Activated CD8-positive, alpha-beta memory T cell treated with anti-CD3 and anti-CD28 coated beads for 1 hour (primary cell): ENCODE measurements around the gene ATP1B1.
"Not testable (repeated sequence)": the region's sequence is repeated elsewhere in the genome, so short reads cannot be mapped to it uniquely, and the experiment has no call there.

Experiments
- DNase-seq, 2 donors: peaks; one replicate each; pipeline ENCODE4 v3.0.0-alpha.2; 2020; ENCODE audit warnings: low read depth in 1 of 2; ENCODE audit errors: extremely low read depth in 1 of 2

The ATP1B1 gene

GRCh38 chr1:169138866-169139670 is 32.6 kb downstream of the ATP1B1 start:
- DNase-seq, result no peak

GRCh38 chr1:169141356-169141755 is 34.9 kb downstream of the ATP1B1 start:
- no peak for DNase-seq

- no peak for DNase-seq
Observed at GRCh38 chr1:169142129-169142528, 35.6 kb downstream of the ATP1B1 start.

GRCh38 chr1:169143346-169143745 is 36.9 kb downstream of the ATP1B1 start:
- no peak for DNase-seq

GRCh38 chr1:169143984-169144383 is 37.5 kb downstream of the ATP1B1 start:
- DNase-seq, result no peak

DNA sequence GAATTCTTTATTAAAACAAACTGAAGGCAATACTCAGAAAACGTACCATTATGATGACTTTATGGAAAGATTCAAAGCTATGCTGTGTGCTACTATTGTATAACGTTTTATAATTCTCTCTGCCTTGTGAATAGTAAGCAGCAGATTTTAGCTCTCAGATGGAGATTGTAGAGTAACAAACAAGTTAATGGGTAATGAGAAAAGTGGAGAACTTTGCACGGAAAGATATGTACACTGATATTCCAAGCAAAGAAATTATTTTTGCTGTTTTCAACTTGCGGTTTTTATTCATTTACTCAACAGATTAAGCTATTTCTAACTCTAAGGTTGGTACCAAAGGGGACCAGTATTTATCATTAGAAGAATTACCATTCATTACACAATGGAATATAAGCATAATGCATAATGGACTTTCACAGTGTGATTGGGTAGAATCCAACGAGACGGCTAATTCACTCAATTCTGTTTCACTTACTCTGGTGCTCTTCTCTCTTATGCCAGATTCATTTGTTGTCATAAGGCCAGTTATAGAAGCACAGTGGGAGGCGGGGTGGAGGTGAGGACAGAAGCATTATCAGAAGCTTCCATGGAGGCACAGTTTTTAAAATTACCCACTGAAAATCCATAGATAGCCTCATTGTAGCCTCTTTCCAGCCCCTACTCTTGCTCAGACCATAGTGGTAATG is 38.6 kb downstream of the ATP1B1 start:
- no peak for DNase-seq

- DNase-seq, result no peak
Observed at GRCh38 chr1:169146576-169147214, 40.2 kb downstream of the ATP1B1 start.

- DNase-seq, result no peak
Observed at GRCh38 chr1:169148472-169149252, 42.2 kb downstream of the ATP1B1 start.

DNA sequence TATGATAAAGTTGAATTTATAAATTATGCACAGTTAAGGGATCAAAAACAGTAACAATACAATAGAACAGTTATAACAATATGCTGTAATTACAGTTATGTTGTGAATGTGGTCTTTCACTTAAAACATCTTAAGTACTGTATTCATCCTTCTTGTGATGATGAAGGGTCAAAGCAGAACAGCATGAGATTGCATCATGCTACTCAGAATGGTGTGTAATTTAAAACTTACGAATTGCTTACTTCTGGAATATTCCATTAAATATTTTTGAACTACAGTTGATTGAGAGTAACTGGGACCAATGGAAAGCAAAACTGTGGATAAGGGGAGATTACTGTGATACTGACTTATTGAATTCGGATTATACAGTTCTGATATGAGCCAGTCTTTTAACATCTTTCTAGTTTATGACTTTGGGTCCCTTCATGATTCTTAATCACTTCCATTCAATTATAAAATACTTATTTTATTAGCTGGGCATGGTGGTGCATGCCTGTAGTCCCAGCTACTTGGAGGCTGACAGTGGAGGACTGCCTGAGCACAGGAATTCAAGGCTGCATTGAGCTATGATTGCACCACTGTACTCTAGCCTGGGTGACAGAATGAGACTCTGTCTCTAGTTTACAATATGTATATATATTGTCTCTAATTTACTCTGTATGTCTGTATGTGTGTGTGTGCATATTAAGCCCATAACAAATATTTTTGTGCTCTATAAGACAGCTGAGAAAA is 43.2 kb downstream of the ATP1B1 start:
- no peak for DNase-seq

DNA sequence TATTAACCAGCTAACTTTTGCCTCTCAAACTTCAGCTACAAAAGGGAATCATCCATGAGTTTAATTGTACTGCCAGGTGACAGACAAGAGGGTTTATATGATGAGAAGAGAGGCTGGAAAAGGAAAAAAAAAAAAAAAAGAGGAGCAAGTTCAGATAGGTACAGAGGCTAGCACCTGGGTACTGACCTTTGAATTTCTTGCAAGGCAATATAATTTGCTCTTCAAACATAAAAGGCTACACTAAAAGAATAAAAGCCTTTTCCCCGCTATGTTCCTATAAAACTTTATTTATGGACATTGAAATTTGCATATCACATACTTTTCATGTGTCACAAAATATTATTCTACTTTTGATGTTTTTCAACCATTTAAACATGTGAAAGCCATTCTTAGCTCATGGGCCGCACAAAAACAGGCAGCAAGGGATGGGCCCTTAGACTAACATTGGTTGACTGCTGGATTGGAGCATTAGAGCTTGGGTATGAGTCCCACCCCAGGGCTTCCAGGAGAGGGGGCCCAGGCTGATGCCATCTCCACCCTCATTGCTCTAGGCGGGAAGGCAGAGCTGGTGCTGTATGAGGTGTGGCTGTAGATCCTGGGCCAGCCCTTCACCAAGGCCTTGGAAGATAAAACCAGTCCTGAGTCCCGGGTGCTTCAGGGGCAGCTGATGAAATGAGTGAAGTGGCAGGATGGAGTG is 44.3 kb downstream of the ATP1B1 start:
- DNase-seq, result no peak

DNA sequence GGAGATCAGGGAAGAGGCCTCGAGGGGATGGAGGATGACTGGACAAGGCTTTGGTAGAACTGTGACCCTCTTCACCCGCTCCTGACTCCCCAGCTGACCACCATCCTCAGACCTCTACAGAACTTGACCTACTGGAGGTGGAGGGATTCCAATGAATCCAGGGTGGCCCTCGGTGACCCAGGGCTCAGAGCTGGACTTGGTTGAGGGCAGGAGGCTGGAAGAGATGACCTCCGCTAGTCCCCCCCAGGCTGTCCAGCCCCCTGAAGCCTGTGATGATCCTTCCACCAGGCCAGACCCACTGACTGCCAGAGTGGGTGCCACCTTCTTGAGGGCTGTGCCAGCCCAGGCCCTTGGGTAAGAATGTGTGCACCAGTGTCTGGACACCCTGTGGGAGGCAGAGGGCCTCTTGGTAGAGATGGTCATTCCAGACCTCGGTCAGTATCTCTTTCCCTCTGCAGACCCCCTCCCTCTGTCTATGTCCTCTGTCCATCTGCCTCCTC is 44.9 kb downstream of the ATP1B1 start:
- no peak for DNase-seq

- no peak for DNase-seq
Observed at GRCh38 chr1:169155675-169156074, 49.2 kb downstream of the ATP1B1 start.

GRCh38 chr1:169156580-169156979 is 50.1 kb downstream of the ATP1B1 start:
- DNase-seq, result no peak

DNA sequence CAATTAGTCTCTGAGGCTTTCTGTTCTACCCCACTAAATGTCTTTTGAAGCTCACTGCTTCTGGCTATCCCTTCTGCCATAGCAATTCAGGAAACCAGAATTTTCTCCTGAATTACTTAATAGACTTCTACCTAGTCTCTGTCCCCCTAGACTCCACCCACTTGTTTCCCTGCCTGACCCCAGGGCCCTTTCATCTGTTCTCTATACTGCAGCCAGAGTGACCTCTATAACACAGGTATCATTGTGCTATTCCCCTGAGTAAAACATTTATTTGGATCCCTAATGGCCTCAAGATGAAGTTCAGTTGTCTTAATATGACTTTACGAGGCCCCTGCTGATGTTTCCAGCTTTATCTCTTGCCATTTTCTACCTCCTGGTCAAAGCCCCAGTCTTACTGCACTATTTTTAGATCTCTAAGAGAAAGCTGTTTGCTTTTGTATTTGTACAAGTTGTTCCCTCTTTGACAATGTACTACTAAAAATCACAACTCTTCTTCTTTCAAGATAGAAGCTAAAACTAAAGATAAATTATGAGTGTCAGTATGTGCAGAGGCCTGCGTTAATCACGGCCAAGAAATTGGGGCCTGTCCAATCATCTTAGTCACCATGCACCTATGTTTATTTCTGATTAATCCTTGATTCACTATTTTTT is 54.5 kb downstream of the ATP1B1 start:
- DNase-seq, result no peak

DNA sequence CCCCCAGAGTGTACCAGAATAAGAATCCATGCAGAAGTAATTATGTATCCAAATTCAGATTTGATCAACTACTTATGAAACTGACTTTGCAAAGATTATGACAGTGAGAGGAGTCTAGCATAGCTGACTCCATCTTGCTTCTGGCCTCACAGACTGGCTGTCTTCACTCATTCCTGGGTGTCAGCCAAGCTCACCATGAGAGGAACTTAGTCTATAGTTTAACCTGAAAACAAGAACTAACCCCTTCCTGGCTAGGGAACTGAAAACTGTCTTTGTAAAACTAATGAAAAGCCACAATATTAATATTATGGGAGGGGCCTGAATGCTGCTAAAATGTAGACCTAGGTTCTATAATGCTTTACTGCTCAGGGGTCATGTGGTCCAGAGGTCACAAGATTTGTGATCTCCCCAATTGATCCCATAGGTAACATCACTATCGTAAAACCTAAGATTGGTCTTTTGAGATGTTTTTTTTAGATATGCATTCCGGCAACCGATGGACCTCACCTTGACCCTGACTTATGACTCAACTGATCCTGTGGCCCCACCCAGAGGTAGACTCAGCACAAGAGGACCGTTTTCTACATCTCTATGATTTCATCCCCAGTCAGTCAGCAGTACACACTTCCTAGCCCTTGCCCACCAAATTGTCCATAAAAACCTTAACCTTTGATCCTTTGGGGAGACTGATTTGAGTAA is 55.2 kb downstream of the ATP1B1 start:
- DNase-seq, result no peak

DNA sequence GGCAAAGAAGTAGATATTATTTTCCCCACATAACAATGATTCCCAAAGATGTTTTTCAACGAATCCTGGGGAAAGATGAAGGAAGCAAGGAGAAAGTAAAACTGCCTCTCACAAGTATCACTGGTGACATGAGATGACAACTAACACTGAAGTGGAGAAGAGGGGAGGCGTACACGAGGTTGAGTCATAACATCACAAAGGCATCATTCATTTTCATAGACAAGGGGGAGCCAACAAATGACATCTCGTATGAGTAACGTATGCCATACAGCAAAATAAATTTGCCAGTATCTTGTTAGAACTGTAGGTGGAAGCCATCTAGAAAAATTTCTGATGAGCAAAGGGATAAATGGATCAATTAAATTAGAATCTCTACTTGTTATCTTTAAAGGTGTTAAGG is 56.6 kb downstream of the ATP1B1 start:
- DNase-seq, result no peak

GRCh38 chr1:169175461-169175860 is 69.0 kb downstream of the ATP1B1 start:
- no peak for DNase-seq

GRCh38 chr1:169179431-169179830 is 72.9 kb downstream of the ATP1B1 start:
- not testable (repeated sequence) for DNase-seq

GRCh38 chr1:169180174-169180573 is 73.7 kb downstream of the ATP1B1 start:
- DNase-seq, result no peak
